Measurements from ENCODE around the gene ASB3. TPM values are rescaled to one million over a fixed set of nuclear protein-coding genes. Genes with fewer than 3 reads are reported as not detected.

ASB3 gene
- total and polyA plus RNA-seq, 9 of the 15 experiments (the other 6 are each of a cell fraction or from before 2014, with no cell fraction given) = 13.6 to 35.3 (median 18.7) TPM

DNA sequence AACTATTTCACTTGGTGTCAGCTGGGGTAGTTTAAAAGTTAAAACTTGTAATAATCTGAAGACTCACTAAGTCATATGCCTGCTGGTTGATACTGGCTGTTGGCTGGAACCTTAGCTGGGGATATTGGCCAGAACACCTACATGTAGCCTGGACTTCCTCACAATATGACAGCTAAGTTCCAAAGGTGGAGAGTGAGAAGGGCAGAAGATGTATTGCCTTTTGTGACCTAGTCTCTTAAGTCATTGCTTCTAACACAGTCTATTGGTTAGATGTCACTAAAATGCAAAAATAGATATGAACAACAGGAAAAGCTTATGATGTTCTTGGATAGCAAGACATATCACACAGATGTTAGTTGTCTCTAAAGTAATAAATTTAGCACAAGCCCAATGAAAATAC, 132.4 kb downstream of the ASB3 start:
- intact Hi-C loops (cut with micrococcal nuclease) = no loop called here
- Histone ChIP-seq H3K9ac (ENCODE audit: insufficient read depth in 1 of 2, low read depth in 2 of 2, low read length in 2 of 2) (no peak overlapping the region), H3K27ac (ENCODE audit: extremely low read depth, low read depth, low read length) (no peak overlapping the region)
- TF ChIP-seq TAF15 (IDR thresholded peaks at IDR 0.05; ENCODE audit: low read depth, low read length) (no peak), TAF7 (tag; IDR thresholded peaks at IDR 0.05) (no peak), CBX8 (IDR thresholded peaks at IDR 0.05; ENCODE audit: borderline replicate concordance, extremely low read depth, low read depth, low read length, poor library complexity, severe bottlenecking) (no peak), ZNF696 (CRISPR knock-in tag; conservative IDR thresholded peaks at IDR 0.05) (no peak), ZBTB7A (IDR thresholded peaks at IDR 0.05; ENCODE audit: borderline replicate concordance, control insufficient read depth, low read depth, low read length) (no peak), JUND (IDR thresholded peaks at IDR 0.05; ENCODE audit: borderline replicate concordance, low read depth, low read length) (no peak), JUND (tag; IDR thresholded peaks at IDR 0.05; ENCODE audit: borderline replicate concordance, low read depth, low read length) (no peak), NR3C1 (CRISPR knock-in tag; IDR thresholded peaks at IDR 0.05) (no peak)
- TF ChIP-seq, protein P1, sequence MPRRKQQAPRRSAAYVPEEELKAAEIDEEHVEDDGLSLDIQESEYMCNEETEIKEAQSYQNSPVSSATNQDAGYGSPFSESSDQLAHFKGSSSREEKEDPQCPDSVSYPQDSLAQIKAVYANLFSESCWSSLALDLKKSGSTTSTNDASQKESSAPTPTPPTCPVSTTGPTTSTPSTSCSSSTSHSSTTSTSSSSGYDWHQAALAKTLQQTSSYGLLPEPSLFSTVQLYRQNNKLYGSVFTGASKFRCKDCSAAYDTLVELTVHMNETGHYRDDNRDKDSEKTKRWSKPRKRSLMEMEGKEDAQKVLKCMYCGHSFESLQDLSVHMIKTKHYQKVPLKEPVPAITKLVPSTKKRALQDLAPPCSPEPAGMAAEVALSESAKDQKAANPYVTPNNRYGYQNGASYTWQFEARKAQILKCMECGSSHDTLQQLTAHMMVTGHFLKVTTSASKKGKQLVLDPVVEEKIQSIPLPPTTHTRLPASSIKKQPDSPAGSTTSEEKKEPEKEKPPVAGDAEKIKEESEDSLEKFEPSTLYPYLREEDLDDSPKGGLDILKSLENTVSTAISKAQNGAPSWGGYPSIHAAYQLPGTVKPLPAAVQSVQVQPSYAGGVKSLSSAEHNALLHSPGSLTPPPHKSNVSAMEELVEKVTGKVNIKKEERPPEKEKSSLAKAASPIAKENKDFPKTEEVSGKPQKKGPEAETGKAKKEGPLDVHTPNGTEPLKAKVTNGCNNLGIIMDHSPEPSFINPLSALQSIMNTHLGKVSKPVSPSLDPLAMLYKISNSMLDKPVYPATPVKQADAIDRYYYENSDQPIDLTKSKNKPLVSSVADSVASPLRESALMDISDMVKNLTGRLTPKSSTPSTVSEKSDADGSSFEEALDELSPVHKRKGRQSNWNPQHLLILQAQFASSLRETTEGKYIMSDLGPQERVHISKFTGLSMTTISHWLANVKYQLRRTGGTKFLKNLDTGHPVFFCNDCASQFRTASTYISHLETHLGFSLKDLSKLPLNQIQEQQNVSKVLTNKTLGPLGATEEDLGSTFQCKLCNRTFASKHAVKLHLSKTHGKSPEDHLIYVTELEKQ (CRISPR knock-in tag; IDR thresholded peaks at IDR 0.05) = no peak
- TF ChIP-seq, protein P2, sequence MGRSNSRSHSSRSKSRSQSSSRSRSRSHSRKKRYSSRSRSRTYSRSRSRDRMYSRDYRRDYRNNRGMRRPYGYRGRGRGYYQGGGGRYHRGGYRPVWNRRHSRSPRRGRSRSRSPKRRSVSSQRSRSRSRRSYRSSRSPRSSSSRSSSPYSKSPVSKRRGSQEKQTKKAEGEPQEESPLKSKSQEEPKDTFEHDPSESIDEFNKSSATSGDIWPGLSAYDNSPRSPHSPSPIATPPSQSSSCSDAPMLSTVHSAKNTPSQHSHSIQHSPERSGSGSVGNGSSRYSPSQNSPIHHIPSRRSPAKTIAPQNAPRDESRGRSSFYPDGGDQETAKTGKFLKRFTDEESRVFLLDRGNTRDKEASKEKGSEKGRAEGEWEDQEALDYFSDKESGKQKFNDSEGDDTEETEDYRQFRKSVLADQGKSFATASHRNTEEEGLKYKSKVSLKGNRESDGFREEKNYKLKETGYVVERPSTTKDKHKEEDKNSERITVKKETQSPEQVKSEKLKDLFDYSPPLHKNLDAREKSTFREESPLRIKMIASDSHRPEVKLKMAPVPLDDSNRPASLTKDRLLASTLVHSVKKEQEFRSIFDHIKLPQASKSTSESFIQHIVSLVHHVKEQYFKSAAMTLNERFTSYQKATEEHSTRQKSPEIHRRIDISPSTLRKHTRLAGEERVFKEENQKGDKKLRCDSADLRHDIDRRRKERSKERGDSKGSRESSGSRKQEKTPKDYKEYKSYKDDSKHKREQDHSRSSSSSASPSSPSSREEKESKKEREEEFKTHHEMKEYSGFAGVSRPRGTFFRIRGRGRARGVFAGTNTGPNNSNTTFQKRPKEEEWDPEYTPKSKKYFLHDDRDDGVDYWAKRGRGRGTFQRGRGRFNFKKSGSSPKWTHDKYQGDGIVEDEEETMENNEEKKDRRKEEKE (IDR thresholded peaks at IDR 0.05; ENCODE audit: borderline replicate concordance in 1 of 2, control insufficient read depth in 1 of 2, low read depth in 2 of 2, low read length in 1 of 2) = no peak
- TF ChIP-seq, protein P3, sequence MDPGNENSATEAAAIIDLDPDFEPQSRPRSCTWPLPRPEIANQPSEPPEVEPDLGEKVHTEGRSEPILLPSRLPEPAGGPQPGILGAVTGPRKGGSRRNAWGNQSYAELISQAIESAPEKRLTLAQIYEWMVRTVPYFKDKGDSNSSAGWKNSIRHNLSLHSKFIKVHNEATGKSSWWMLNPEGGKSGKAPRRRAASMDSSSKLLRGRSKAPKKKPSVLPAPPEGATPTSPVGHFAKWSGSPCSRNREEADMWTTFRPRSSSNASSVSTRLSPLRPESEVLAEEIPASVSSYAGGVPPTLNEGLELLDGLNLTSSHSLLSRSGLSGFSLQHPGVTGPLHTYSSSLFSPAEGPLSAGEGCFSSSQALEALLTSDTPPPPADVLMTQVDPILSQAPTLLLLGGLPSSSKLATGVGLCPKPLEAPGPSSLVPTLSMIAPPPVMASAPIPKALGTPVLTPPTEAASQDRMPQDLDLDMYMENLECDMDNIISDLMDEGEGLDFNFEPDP (CRISPR knock-in tag; IDR thresholded peaks at IDR 0.05) = no peak

More for the DNA sequence above, 132.4 kb downstream of the ASB3 start:
- H3K79me2 ChIP-seq (ENCODE audit: control insufficient read depth, insufficient read depth, low read length) = no peaks in the 10 kb centered on the region
- no peak overlapping the region for H3K4me3 ChIP-seq
- no peaks in the 10 kb centered on the region for H3K9me3 ChIP-seq (replicated peaks; ENCODE audit: control insufficient read depth, insufficient read depth, low read depth, low read length)
- ATAC-seq (no peak), DNase-seq (ENCODE audit: extremely low read depth in 1 of 4, low spot score in 3 of 4) (no peak), FAIRE-seq (no peak)
- BruUV-seq (replicated peaks) = no TSS peak
- H3K4me1 ChIP-seq (replicated peaks in 1 of 2; ENCODE audit: control insufficient read depth in 2 of 2, insufficient read depth in 2 of 2, low read length in 2 of 2) = no peaks in the 10 kb centered on the region
- no peaks in the 10 kb centered on the region for H3K27me3 ChIP-seq (ENCODE audit: control insufficient read depth in 2 of 2, insufficient read depth in 2 of 2, low read length in 2 of 2)
- CTCF ChIA-PET (ENCODE audit: low intra/inter-chr PET ratio) = no interaction called here
- POLR2A ChIA-PET = no interaction called here
- H4K20me1 ChIP-seq (replicated peaks; ENCODE audit: control insufficient read depth, insufficient read depth, low read length) = no peaks in the 10 kb centered on the region
- H2AFZ ChIP-seq (ENCODE audit: low read depth, low read length) = no peak overlapping the region
- H3K4me2 ChIP-seq (ENCODE audit: insufficient read depth, low read length) = no peak overlapping the region
- H3K36me3 ChIP-seq (ENCODE audit: control insufficient read depth, insufficient read depth, low read length) = no peaks in the 10 kb centered on the region
- H3K9me1 ChIP-seq (ENCODE audit: control insufficient read depth, insufficient read depth, low read length) = no peaks in the 10 kb centered on the region
- in situ Hi-C loops (cut with MboI) = no loop called here
